BJ (cell line): ENCODE measurements around the gene KCTD2. TPM values are rescaled to one million over a fixed set of nuclear protein-coding genes. Genes with fewer than 3 reads are reported as not detected.

ENCODE experiments used
- CTCF ChIA-PET: fragments of 350-600 bp; formaldehyde crosslinking; extraction: SDS; loops from one replicate; lab custom pipeline; 2021; ENCODE audit warnings: antibody characterized with exemption, inconsistent platforms; lab: Yijun Ruan, JAX
- POLR2A ChIA-PET: fragments of 300-600 bp; sonication (Branson Sonifier 250); formaldehyde crosslinking; extraction: SDS; loops from one replicate; lab custom pipeline; 2021; ENCODE audit warnings: antibody characterized with exemption; lab: Charles Lee
- DNase-seq: peaks from one replicate; pipeline ENCODE4 v3.0.0-alpha.2; 2011; ENCODE audit warnings: low read depth
- H3K27me3 ChIP-seq: 2 replicates; pipeline ENCODE4 v1.6.0; 2011; ENCODE audit warnings: low read length; ENCODE audit not compliant: control insufficient read depth, insufficient read depth
- H3K36me3 ChIP-seq: 2 replicates; pipeline ENCODE4 v1.5.1; 2011; ENCODE audit warnings: low read length; ENCODE audit not compliant: control insufficient read depth, insufficient read depth
- H3K4me3 ChIP-seq: 2 replicates; pipeline ENCODE4 v1.5.1; 2011; ENCODE audit warnings: low read depth, mild to moderate bottlenecking, control low read depth, low read length
- CTCF ChIP-seq: IDR thresholded peaks from 2 replicates; pipeline ENCODE4 v1.5.1; 2011; ENCODE audit warnings: low read depth, mild to moderate bottlenecking, control low read depth, inconsistent platforms, low read length, moderate library complexity; ENCODE audit not compliant: insufficient read depth
- polyA plus RNA-seq: library from polyadenylated mRNA; depleted of rRNA; stranded (reverse); fragments of >200 nt; gene quantifications from 2 replicates; pipeline ENCODE4 v1.2.3, GENCODE V29; 2011

The KCTD2 gene
- polyA plus RNA-seq, 1 experiment, result 28.0 TPM

GRCh38 chr17:75081611-75082540 lies 34.9 kb downstream of the KCTD2 start:
- ChIA-PET POLR2A (no interaction called here), CTCF (interaction anchor here (0.8 to 1.7 kb wide), 6 partner anchors 12 to 120 kb away, joined by 3 to 9 read pairs (median 4); partner anchors contain the start of gene NT5C)
- no peak for TF ChIP-seq CTCF

GRCh38 chr17:75082683-75083082 lies 35.7 kb downstream of the KCTD2 start:
- Histone ChIP-seq H3K36me3 (no peaks in the 10 kb centered on the region), H3K4me3 (no peak overlapping the region), H3K27me3 (no peaks in the 10 kb centered on the region)
- ChIA-PET POLR2A (no interaction called here), CTCF (interaction anchor here (1.7 kb wide), 1 partner anchor 31 kb away, joined by 9 read pairs; no protein-coding TSS in a partner anchor)
- no peak for DNase-seq
- no peak for TF ChIP-seq CTCF

More at GRCh38 chr17:75081611-75082540, 34.9 kb downstream of the KCTD2 start:
- H3K4me3 ChIP-seq, result no peak overlapping the region
- no peaks in the 10 kb centered on the region for H3K36me3 ChIP-seq
- DNase-seq, result no peak
- no peaks in the 10 kb centered on the region for H3K27me3 ChIP-seq

- no peak for DNase-seq
- ChIA-PET POLR2A (no interaction called here), CTCF (interaction anchor here (1.0 to 1.2 kb wide), 2 partner anchors 16 to 22 kb away, joined by 4 to 5 read pairs; no protein-coding TSS in a partner anchor)
- TF ChIP-seq CTCF, result no peak
- Histone ChIP-seq H3K27me3 (no peaks in the 10 kb centered on the region), H3K4me3 (no peak overlapping the region), H3K36me3 (no peaks in the 10 kb centered on the region)
These were observed 37.1 kb downstream of the KCTD2 start for GRCh38 chr17:75084039-75084660.

- no peak for TF ChIP-seq CTCF
- Histone ChIP-seq H3K27me3 (no peaks in the 10 kb centered on the region), H3K36me3 (no peaks in the 10 kb centered on the region), H3K4me3 (no peak overlapping the region)
- DNase-seq, result no peak
- ChIA-PET POLR2A (no interaction called here), CTCF (interaction anchor here (1.3 to 1.4 kb wide), 3 partner anchors 19 to 115 kb away, joined by 3 to 7 read pairs (median 4); no protein-coding TSS in a partner anchor)
These were observed 39.6 kb downstream of the KCTD2 start for GRCh38 chr17:75086496-75087181.
